ENCODE results near the gene UBTD2.

DNA sequence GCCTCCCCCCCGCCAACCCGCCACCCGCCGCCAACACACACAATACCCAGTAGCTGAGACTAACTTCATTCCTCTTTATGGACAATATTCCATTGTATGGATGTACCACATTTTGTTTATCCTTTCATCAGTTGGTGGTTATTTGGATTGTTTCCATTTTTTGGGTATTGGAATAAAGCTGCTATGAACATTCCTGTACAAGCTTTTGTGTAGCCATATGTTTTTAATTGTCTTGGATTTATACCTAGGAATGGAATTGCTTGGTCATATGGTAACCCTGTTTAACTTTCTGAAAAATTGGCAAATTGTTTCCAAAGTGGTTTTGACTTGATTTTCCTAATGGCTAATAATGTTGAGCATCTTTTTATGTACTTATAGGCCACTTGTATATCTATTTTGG, 4.9 kb upstream of the UBTD2 start:
- no peak for TF ChIP-seq NFE2L2 (IDR thresholded peaks at IDR 0.05; ENCODE audit: low read depth, low read length)
- TF ChIP-seq, protein P1, sequence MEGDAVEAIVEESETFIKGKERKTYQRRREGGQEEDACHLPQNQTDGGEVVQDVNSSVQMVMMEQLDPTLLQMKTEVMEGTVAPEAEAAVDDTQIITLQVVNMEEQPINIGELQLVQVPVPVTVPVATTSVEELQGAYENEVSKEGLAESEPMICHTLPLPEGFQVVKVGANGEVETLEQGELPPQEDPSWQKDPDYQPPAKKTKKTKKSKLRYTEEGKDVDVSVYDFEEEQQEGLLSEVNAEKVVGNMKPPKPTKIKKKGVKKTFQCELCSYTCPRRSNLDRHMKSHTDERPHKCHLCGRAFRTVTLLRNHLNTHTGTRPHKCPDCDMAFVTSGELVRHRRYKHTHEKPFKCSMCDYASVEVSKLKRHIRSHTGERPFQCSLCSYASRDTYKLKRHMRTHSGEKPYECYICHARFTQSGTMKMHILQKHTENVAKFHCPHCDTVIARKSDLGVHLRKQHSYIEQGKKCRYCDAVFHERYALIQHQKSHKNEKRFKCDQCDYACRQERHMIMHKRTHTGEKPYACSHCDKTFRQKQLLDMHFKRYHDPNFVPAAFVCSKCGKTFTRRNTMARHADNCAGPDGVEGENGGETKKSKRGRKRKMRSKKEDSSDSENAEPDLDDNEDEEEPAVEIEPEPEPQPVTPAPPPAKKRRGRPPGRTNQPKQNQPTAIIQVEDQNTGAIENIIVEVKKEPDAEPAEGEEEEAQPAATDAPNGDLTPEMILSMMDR (conservative IDR thresholded peaks at IDR 0.05; ENCODE audit: low read depth, low read length) = no peak
